Vagina (tissue), 2 donors: ENCODE results near the gene AIG1. TPM values are rescaled to one million over a fixed set of nuclear protein-coding genes. Genes with fewer than 3 reads are reported as not detected.

Experiments used
- DNase-seq, 2 donors: peaks; one replicate each; pipeline ENCODE4 v3.0.0-alpha.2; 2017; ENCODE audit errors: extremely low spot score in 2 of 2
- H3K27ac ChIP-seq: fragments of 200-600 bp; sonication (generic); one replicate; pipeline ENCODE4 v1.5.1; 2019
- H3K27me3 ChIP-seq: fragments of 200-600 bp; sonication (generic); one replicate; pipeline ENCODE4 v1.5.1; 2019
- H3K36me3 ChIP-seq, 2 donors: fragments of 200-600 bp; sonication (generic); one replicate each; pipeline ENCODE4 v1.5.1; 2017 to 2019
- H3K4me1 ChIP-seq: fragments of 200-600 bp; sonication (generic); one replicate; pipeline ENCODE4 v1.5.1; 2019
- H3K4me3 ChIP-seq, 2 donors: fragments of 200-600 bp; sonication (generic); 1 replicate in 1 of 2; 2 replicates in 1 of 2; pipeline ENCODE4 v1.5.1; 2016 to 2019
- H3K9me3 ChIP-seq: fragments of 200-600 bp; sonication (generic); one replicate; pipeline ENCODE4 v1.5.1; 2019
- CTCF ChIP-seq, 3 experiments: fragments of 450-650 bp in 2 of 3; fragments of 200-600 bp in 1 of 3; sonication (generic) in 1 of 3; IDR thresholded peaks; one replicate each; pipeline ENCODE4 v1.5.1; 2017 to 2019; ENCODE audit warnings: antibody characterized with exemption in 3 of 3, mild to moderate bottlenecking in 2 of 3, moderate library complexity in 2 of 3
- POLR2A ChIP-seq, 2 donors: fragments of 450-650 bp; IDR thresholded peaks; one replicate each; pipeline ENCODE4 v1.6.1; 2017; ENCODE audit warnings: antibody characterized with exemption in 2 of 2, mild to moderate bottlenecking in 2 of 2, moderate library complexity in 2 of 2
- POLR2AphosphoS5 ChIP-seq, 2 donors: sonication (generic); formaldehyde crosslinking; IDR thresholded peaks; one replicate each; pipeline ENCODE4 v1.9.0; 2017; ENCODE audit warnings: antibody characterized with exemption in 2 of 2, mild to moderate bottlenecking in 2 of 2, low read depth in 1 of 2; ENCODE audit not compliant: insufficient read depth in 1 of 2
- intact Hi-C: fragments of 100-400 bp; cut with DNase I; formaldehyde crosslinking; loops from one replicate; pipeline ENCODE4 v1.15.1; 2023
- total RNA-seq: library from RNA; depleted of rRNA; stranded (reverse); fragments of >200 nt; gene quantifications from one replicate; pipeline ENCODE4 v1.2.3, GENCODE V29; 2016

AIG1 gene
- total RNA-seq, 1 donor from 2014 or later, result 22.3 TPM

- TF ChIP-seq POLR2A (IDR thresholded peaks at IDR 0.05) (no peak), CTCF (IDR thresholded peaks at IDR 0.05) (no peak), POLR2AphosphoS5 (IDR thresholded peaks at IDR 0.05; ENCODE audit: insufficient read depth in 1 of 2, low read depth in 1 of 2) (no peak)
- no peaks in the 10 kb centered on the region for H3K9me3 ChIP-seq
- DNase-seq, result no peak
These were observed 46.8 kb downstream of the AIG1 start for GRCh38 chr6:143107440-143107839.

GRCh38 chr6:143107911-143108761 is 47.4 kb downstream of the AIG1 start:
- no peak for DNase-seq
- H3K4me3 ChIP-seq, result no peak overlapping the region
- no peak overlapping the region for H3K27ac ChIP-seq
- H3K27me3 ChIP-seq, result no peaks in the 10 kb centered on the region
- no peaks in the 10 kb centered on the region for H3K9me3 ChIP-seq
- H3K36me3 ChIP-seq, result no peaks in the 10 kb centered on the region
- TF ChIP-seq POLR2A (IDR thresholded peaks at IDR 0.05) (no peak), POLR2AphosphoS5 (IDR thresholded peaks at IDR 0.05; ENCODE audit: insufficient read depth in 1 of 2, low read depth in 1 of 2) (no peak), CTCF (IDR thresholded peaks at IDR 0.05) (no peak)
- no peaks in the 10 kb centered on the region for H3K4me1 ChIP-seq
- intact Hi-C loops, result no loop called here

More at GRCh38 chr6:143107440-143107839, 46.8 kb downstream of the AIG1 start:
- no peaks in the 10 kb centered on the region for H3K36me3 ChIP-seq
- H3K4me3 ChIP-seq, result no peak overlapping the region
- no peaks in the 10 kb centered on the region for H3K4me1 ChIP-seq
- intact Hi-C loops, result no loop called here
- no peak overlapping the region for H3K27ac ChIP-seq
- H3K27me3 ChIP-seq, result no peaks in the 10 kb centered on the region

GRCh38 chr6:143109196-143109595 is 48.5 kb downstream of the AIG1 start:
- Histone ChIP-seq H3K9me3 (no peaks in the 10 kb centered on the region), H3K36me3 (no peaks in the 10 kb centered on the region), H3K4me3 (no peak overlapping the region), H3K27me3 (no peaks in the 10 kb centered on the region), H3K4me1 (no peaks in the 10 kb centered on the region), H3K27ac (no peak overlapping the region)
- intact Hi-C loops, result no loop called here
- DNase-seq, result no peak
- TF ChIP-seq POLR2A (IDR thresholded peaks at IDR 0.05) (no peak), CTCF (IDR thresholded peaks at IDR 0.05) (no peak), POLR2AphosphoS5 (IDR thresholded peaks at IDR 0.05; ENCODE audit: insufficient read depth in 1 of 2, low read depth in 1 of 2) (no peak)

- TF ChIP-seq POLR2A (IDR thresholded peaks at IDR 0.05), result no peak
- TF ChIP-seq POLR2AphosphoS5 (IDR thresholded peaks at IDR 0.05; ENCODE audit: insufficient read depth in 1 of 2, low read depth in 1 of 2), result no peak
- TF ChIP-seq CTCF (IDR thresholded peaks at IDR 0.05), result no peak
- Histone ChIP-seq H3K4me3 (no peak overlapping the region), H3K36me3 (no peaks in the 10 kb centered on the region), H3K9me3 (no peaks in the 10 kb centered on the region), H3K27me3 (no peaks in the 10 kb centered on the region), H3K4me1 (no peaks in the 10 kb centered on the region), H3K27ac (no peak overlapping the region)
- no peak for DNase-seq
- intact Hi-C loops, result no loop called here
These were observed 49.9 kb downstream of the AIG1 start for GRCh38 chr6:143110572-143110971.

GRCh38 chr6:143110996-143111395 is 50.3 kb downstream of the AIG1 start:
- no peaks in the 10 kb centered on the region for H3K36me3 ChIP-seq
- no peaks in the 10 kb centered on the region for H3K9me3 ChIP-seq
- H3K27ac ChIP-seq, result no peak overlapping the region
- H3K4me1 ChIP-seq, result no peaks in the 10 kb centered on the region
- intact Hi-C loops, result no loop called here
- no peak for DNase-seq
- TF ChIP-seq POLR2A (IDR thresholded peaks at IDR 0.05) (no peak), POLR2AphosphoS5 (IDR thresholded peaks at IDR 0.05; ENCODE audit: insufficient read depth in 1 of 2, low read depth in 1 of 2) (no peak), CTCF (IDR thresholded peaks at IDR 0.05) (no peak)
- no peak overlapping the region for H3K4me3 ChIP-seq
- no peaks in the 10 kb centered on the region for H3K27me3 ChIP-seq
